SIG-M5 treated with dmso at 0.1 percent for 504 hours (cell line): ENCODE results near the gene DOLPP1.

Experiments used
- DNase-seq: peaks from one replicate; lab custom pipeline; 2025; ENCODE audit not compliant: unreplicated experiment; lab: John Stamatoyannopoulos, UW

The DOLPP1 gene

GRCh38 chr9:129093602-129094386, 12.9 kb downstream of the DOLPP1 start:
- no peak for DNase-seq

- no peak for DNase-seq
Observed at GRCh38 chr9:129094387-129095169, 13.7 kb downstream of the DOLPP1 start.

- no peak for DNase-seq
Observed at GRCh38 chr9:129095170-129095667, 14.3 kb downstream of the DOLPP1 start.

- DNase-seq: no peak
Observed at GRCh38 chr9:129095908-129096307, 15.0 kb downstream of the DOLPP1 start.

- no peak for DNase-seq
Observed at GRCh38 chr9:129097671-129098306, 16.9 kb downstream of the DOLPP1 start.

- no peak for DNase-seq
Observed at GRCh38 chr9:129098328-129098727, 17.4 kb downstream of the DOLPP1 start.

DNA sequence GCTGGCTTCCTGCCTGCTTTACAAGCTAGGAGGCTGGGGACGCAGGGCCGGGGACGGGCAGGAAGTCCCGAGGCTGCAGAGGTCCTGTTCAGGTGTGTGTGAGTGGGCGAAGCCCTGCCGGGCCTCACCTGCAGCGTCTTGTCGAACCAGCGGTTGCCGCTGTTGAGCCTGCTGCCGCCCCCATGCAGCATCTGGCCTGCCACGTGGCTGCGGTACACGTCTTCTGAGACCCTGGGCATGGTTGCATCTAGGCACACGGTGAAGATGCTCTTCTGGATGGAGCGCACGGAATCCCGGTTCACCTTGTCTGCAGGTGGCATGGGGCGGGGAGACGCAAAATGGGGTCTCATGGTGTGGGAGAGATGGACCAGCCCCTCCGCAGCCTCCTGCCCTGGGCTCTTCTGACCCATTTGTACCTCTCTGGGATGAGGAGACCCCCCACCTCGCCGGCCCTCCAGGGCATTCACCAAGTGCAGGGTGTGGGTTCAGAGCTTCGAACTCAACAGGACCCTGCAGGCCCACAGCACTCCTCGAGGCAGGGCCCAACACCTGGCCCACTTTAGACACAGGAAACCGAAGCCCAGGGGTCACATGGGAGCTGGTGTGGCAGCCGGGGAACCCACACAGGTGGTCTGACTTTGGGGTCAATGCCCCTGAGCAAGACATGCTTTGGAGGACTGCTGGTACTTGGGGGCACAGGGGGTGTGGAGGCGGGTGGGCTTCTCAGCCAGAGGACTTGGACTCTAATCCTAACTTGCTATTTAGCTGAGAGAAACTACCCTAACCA, 19.7 kb downstream of the DOLPP1 start:
- no peak for DNase-seq

- no peak for DNase-seq
Observed at GRCh38 chr9:129101279-129101678, 20.4 kb downstream of the DOLPP1 start.

GRCh38 chr9:129102095-129102525, 21.2 kb downstream of the DOLPP1 start:
- DNase-seq: no peak

DNA sequence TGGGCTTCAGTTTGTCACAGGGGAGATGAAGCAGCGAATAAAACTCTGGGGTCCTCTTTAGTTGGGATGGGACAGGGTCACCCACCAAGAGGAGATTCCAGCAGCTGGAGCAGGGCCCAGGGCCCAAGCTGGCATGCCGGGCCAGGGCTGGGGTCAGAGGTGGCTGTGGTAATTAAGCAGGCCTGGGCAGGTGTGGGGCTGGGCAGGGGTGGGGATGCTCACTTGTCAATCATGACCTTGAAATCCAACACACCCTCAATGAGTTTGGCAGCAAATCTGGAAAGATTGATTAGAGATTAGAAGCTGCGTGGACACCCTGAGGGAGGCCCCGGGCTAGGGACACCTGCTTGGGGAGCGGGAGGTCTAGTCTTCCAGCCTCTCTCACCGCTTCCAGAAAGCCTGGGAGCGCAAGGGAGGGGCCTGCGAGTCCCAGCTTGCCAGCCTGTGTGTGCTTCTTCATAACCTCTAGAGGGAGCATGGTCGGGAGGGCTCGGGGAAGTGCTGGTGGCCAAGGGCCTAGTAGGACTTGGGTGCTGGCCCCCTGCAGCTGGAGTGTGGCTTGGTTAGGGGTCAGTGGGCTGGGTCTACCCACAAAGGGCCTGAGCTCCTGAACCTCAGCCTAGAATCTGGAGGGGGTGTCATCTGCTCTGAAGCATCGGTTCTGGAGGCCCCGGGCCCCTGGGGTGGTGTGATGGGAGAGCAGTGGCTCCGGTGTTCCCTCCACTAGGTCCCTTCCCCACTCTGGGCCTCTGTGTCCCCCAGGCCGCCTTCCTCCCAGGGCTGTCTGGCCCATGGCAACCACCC, 22.1 kb downstream of the DOLPP1 start:
- peak; percentile 65 for DNase-seq

GRCh38 chr9:129103595-129103965, 22.7 kb downstream of the DOLPP1 start:
- no peak for DNase-seq

GRCh38 chr9:129104051-129104450, 23.1 kb downstream of the DOLPP1 start:
- DNase-seq: no peak

DNA sequence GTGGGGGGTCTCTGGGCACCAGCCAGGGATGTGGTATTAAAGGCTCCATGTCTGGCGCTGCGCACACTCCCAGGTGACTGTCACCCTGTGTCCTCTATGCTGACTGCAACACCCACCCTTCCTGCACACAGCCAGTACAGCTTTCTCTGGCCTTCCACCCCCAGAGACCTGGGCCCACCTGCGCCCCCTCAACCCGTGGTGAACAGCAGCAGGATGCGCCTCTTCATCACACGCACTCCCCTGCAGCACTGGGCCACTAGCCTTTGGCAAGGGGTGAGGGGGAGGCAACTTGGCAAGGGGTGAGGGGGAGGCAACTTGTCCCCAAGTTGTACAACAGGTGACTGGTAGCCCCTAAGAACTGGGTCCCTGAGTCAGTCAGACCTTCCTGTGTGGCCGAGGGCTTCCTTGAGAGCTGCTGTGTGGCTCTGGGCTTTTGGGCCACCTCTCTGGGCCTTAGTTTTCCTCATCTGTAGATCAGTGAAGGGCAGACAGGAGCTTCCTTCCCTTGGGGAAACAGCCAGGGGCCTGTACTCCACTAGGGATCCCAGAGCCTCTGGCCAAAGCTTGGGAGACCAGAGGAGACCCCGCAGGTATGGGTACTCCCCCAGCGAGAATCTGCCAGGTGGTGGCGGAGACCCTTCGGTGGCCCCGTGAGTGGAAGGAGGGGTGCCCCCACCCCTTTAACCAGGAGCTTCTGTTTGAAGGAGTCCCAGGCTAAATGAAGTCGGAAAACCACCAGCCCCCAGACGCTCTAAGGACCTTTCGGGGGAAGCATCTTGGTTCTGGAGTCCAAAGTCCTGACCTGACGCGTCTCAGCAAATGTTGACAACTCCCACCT, 25.2 kb downstream of the DOLPP1 start:
- no peak for DNase-seq

DNA sequence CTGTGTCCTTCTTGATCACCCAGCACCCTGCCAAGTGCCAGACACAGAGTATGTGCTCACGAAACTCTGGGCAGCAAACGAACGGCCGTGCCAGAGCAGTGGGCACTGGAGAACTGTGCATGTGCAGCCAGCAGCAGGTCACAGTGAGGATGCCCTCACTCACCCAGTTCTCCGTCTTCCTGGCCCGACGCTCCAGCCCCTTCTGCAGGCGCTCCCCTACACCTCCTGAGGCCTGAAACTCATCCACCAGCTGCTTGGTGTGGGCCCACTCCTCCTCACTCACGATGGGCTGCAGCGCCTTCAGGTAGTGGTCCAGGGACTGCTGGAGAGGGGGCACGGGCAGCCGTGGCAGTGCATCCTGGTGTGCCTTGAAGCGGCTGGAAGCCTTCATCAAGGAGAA, 26.7 kb downstream of the DOLPP1 start:
- DNase-seq: no peak

DNA sequence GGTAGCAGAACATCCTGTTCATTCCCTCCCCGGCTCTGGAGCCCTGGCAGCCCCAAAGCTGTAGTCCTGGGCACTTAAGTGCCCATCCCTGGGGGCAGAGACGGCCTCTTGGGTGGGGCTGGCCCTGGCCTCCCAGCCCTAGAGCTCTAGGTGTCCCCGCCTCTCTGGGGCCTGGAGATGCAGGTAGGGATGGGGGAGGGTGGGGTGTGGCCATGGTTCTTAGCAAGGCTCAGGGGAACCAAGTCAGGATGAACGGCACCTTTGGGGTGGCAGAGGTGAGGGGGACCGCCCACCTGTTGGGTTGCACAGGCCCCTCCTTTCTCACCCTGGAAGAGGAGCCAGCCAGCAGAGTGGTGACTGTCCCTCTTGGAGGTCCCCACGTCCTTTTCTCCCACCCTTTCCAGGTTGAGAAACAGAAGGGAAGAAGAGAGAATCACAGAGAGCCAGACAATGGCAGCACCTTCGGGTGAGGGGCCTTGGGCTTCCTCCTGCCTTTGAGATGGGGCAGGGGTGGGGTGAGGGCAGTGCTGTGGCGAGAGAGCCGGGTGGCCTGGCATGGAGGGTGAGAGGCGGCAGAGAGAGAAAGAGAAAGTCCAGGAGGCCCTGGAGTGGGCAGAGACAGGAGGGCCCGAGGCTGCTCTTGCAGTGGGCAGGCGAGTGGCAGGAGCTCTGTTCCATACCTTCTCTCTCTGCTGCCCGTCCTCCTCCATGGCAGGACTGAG, 27.3 kb downstream of the DOLPP1 start:
- no peak for DNase-seq

DNA sequence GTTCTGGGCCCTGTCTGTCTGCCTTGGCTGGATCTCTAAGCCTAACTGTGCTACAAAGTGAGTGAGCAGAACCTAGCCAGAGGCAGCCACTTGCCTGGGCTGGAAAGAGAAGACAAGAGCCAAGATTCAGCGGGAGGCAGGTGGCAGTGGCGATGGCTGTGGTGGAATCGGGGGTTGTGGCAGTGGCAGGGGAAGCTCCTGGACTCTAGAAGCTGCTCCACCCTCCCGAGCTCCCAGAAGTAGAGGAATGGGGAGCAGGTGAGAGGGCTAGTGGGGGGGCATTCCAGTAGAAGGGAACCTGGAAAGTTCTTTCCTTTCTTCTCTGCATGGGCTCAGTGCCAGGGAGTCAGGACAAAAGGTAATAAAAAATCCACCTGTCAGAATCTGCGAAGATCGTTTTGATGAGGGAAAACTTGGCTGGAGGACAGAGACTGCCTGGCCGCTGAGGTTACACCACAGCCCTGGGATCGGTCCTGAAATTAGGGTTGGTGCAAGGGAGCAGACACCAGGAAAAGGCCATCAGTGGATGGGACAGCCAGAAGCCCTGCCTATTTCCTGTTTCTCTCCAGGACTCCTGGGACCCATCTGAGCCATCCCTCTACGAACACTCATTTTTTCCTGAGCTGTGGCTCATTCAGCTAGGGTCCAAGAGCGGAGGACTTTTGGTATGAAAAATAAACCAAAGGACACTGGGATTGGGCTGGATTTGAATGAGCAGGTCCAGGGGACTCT, 28.1 kb downstream of the DOLPP1 start:
- DNase-seq: no peak

GRCh38 chr9:129109537-129109903, 28.6 kb downstream of the DOLPP1 start:
- peak; percentile 71 for DNase-seq
